Osteocyte (in vitro differentiated cells): ENCODE measurements around the gene NTN3. TPM values are rescaled to one million over a fixed set of nuclear protein-coding genes. Genes with fewer than 3 reads are reported as not detected.
A peak's percentile ranks its signal among the peaks of the same experiment; 100 is the strongest.

ENCODE experiments used
- DNase-seq: peaks from one replicate; pipeline ENCODE4 v3.0.0; 2021; ENCODE audit warnings: mixed read lengths; ENCODE audit not compliant: unreplicated experiment; ENCODE audit errors: extremely low spot score
- H3K27ac Mint-ChIP-seq: one replicate; pipeline ENCODE4 v1.8.0; 2021; ENCODE audit warnings: mild to moderate bottlenecking, mixed read lengths; ENCODE audit not compliant: unreplicated experiment
- H3K27me3 Mint-ChIP-seq: one replicate; pipeline ENCODE4 v1.8.0; 2021; ENCODE audit warnings: mixed read lengths; ENCODE audit not compliant: unreplicated experiment
- H3K36me3 Mint-ChIP-seq: one replicate; pipeline ENCODE4 v1.8.0; 2021; ENCODE audit warnings: mixed read lengths; ENCODE audit not compliant: unreplicated experiment
- H3K4me1 Mint-ChIP-seq: one replicate; pipeline ENCODE4 v1.8.0; 2021; ENCODE audit warnings: mixed read lengths; ENCODE audit not compliant: unreplicated experiment
- H3K4me3 Mint-ChIP-seq: one replicate; pipeline ENCODE4 v1.8.0; 2021; ENCODE audit warnings: mild to moderate bottlenecking, moderate library complexity, mixed read lengths; ENCODE audit not compliant: unreplicated experiment
- H3K9me3 Mint-ChIP-seq: one replicate; pipeline ENCODE4 v1.8.0; 2021; ENCODE audit warnings: mixed read lengths; ENCODE audit not compliant: unreplicated experiment
- total RNA-seq: library from RNA; stranded (reverse); gene quantifications from 2 replicates; pipeline ENCODE4 v1.2.1, GENCODE V29; 2021
- TF ChIP-seq, protein P1 (sequence below): fragments of 200-600 bp; sonication (generic); IDR thresholded peaks from 2 replicates; pipeline ENCODE4 v1.5.0; 2021; ENCODE audit warnings: antibody characterized with exemption, mild to moderate bottlenecking, moderate library complexity

Gene NTN3
- total RNA-seq, 1 donor from 2014 or later, result 1.4 TPM

DNA sequence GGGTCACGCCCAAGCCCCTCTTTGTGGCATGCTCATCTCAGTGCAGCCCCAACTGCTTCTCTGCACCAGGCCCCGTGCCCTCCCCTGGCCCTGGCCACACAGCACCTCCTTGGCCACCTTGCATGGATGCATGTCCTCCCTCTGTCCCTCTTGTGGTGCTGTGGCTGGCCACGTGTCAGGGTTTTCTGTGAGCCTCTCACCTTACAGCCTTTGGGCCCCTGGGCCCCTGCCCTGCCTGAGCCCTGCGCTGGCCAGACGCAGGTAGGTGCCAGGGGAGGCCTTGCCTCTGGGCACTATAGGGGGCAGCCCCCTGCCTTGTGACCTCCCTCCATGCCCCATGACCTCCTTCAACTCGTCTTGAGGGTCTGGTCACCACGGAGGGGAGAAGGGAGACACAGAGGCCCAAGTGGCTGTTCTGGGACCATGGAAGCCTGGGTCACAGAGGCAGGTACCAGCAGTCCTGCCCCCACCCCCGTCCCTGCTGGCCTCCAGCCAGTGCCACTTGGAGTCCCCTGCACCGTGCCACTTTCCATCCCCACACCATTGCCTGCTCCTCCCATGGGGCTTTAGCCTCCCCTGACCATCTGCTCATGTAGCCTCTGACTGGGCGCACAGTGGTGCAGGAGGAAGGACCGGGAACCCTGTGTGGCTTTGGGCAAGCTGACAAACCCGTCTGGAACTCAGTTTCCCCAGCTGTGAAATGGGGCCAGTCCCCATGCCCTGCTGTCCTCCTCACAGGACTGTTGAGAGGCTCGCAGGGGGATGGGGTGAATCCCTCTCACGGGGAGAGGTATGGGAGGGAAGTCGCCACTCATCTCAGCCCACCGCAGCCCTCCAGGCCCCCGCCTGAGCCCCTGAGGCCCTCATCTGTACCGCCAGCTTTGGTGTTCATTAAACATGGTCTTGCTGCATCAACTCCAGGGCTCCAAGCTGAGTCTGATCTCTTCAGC, 31.1 kb downstream of the NTN3 start:
- H3K36me3 Mint-ChIP-seq, result peaks cover 5% of the 10 kb centered on the region
- peak overlapping the region; percentile 27 for H3K27ac Mint-ChIP-seq
- peaks cover 18% of the 10 kb centered on the region for H3K4me1 Mint-ChIP-seq
- no peak overlapping the region for H3K4me3 Mint-ChIP-seq
- H3K27me3 Mint-ChIP-seq, result no peaks in the 10 kb centered on the region
- DNase-seq, result no peak
- TF ChIP-seq, protein P1, sequence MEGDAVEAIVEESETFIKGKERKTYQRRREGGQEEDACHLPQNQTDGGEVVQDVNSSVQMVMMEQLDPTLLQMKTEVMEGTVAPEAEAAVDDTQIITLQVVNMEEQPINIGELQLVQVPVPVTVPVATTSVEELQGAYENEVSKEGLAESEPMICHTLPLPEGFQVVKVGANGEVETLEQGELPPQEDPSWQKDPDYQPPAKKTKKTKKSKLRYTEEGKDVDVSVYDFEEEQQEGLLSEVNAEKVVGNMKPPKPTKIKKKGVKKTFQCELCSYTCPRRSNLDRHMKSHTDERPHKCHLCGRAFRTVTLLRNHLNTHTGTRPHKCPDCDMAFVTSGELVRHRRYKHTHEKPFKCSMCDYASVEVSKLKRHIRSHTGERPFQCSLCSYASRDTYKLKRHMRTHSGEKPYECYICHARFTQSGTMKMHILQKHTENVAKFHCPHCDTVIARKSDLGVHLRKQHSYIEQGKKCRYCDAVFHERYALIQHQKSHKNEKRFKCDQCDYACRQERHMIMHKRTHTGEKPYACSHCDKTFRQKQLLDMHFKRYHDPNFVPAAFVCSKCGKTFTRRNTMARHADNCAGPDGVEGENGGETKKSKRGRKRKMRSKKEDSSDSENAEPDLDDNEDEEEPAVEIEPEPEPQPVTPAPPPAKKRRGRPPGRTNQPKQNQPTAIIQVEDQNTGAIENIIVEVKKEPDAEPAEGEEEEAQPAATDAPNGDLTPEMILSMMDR, result no peak
- no peaks in the 10 kb centered on the region for H3K9me3 Mint-ChIP-seq

DNA sequence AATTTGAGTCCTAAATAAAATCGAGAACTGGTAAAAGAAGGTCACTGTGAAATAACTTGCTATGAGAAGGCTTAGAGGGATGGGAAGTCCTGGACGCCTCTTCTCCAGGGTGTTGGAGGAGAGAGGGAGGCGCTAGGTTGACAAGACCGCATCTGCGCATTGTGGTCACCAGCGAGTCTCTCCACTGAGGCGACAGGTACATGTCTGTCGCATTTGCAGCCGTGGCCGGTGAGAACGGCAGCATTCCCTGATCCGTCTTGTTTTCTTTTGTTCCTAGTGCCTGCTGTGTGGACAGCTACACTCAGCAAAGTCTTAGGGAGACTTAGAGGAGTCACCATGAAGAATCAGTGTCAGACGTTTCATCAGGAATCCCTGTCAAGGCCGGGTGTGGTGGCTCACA, 34.6 kb downstream of the NTN3 start:
- no peaks in the 10 kb centered on the region for H3K36me3 Mint-ChIP-seq
- peaks cover 13% of the 10 kb centered on the region for H3K4me1 Mint-ChIP-seq
- TF ChIP-seq, protein P1, result no peak
- H3K27ac Mint-ChIP-seq, result no peak overlapping the region
- no peak overlapping the region for H3K4me3 Mint-ChIP-seq
- no peaks in the 10 kb centered on the region for H3K9me3 Mint-ChIP-seq
- no peaks in the 10 kb centered on the region for H3K27me3 Mint-ChIP-seq
- no peak for DNase-seq

DNA sequence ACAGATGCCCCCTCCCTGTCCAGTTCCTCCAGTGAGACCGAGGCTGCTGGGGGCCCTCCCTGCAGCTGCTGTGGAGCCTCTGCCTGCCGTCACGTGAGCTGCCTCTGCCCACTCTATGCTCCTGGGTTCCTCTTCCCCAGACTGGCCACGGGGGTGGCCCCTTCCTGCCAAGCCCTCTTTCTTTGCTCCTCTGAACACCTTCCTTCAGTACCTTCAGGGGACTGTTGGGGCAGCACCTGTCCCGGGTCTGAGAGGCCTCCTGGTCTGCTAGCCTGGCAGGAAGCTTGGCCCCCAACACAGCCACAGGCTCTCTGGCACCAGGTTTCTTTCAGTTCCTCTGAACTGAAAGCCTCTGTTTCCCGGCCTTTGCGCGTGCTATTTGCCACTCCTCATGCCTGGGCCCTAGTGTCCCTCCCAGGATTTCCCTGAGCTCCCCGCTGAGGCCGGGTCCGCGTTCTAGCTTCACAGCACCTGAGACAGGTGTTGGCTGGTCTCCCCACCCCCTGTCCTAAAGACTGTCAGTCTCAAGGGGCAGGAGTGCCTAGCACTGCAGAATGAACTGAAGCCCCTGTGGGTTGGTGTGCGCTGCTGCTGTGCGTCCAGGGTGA, 36.1 kb downstream of the NTN3 start:
- H3K4me1 Mint-ChIP-seq, result peaks cover 8% of the 10 kb centered on the region
- TF ChIP-seq, protein P1, result no peak
- no peaks in the 10 kb centered on the region for H3K27me3 Mint-ChIP-seq
- no peak for DNase-seq
- H3K9me3 Mint-ChIP-seq, result no peaks in the 10 kb centered on the region
- H3K27ac Mint-ChIP-seq, result no peak overlapping the region
- no peaks in the 10 kb centered on the region for H3K36me3 Mint-ChIP-seq
- no peak overlapping the region for H3K4me3 Mint-ChIP-seq

DNA sequence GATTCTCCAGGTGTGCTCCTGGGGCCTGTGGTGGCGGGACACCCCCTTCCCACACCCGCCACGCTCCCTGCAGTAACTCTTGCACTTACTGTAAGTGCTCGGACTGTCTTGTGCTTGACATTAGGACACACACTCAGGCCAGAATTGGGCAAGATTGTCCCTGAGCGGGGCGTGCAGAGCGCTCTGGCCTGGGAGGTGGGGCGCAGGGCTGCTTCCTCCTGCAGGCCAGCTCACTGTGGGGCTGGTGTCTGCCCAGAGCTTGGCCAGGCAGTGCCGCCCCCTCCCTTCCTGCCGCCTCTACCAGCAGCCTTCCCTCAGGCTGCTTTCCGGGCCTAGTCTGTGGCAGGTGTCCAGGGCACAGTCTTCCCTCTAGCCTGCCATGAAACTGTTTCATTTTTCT, 36.6 kb downstream of the NTN3 start:
- H3K27ac Mint-ChIP-seq, result no peak overlapping the region
- DNase-seq, result no peak
- H3K4me3 Mint-ChIP-seq, result no peak overlapping the region
- no peaks in the 10 kb centered on the region for H3K36me3 Mint-ChIP-seq
- H3K4me1 Mint-ChIP-seq, result peaks cover 4% of the 10 kb centered on the region
- TF ChIP-seq, protein P1, result no peak
- H3K27me3 Mint-ChIP-seq, result no peaks in the 10 kb centered on the region
- no peaks in the 10 kb centered on the region for H3K9me3 Mint-ChIP-seq

DNA sequence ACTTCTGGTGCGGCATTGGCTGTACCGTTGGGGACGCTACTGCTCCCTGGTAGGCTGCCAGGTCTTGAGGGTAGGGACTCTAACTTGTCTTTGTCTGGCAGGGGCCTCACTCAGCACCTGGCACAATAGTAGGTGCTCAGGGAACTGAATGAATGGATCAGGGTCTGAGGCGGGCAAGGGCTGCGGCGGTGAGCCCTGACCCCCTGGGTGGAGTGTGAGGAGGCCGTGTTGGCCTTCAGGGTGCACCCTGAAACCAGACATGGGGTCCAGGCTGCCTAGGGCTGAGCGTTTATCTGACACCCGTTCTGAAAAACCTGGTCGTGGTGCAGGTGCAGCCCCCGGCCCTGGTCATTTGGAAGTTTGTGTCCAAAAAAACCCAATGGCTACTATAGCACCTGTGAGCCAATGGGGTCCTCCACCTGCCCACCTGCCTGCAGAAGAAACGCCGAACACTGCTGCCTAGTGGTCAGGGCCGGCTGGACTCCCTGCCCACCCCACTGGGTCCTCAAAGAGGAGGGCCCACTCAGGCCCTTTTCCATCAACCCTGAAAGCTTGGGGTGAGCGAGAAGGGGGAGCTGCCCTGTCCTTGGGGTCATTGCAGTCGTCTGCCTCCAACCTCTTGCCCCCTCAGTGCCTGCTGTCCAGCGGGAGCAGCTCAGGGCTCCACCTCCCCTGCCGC, 37.8 kb downstream of the NTN3 start:
- Mint-ChIP-seq H3K27me3 (no peaks in the 10 kb centered on the region), H3K27ac (no peak overlapping the region), H3K36me3 (no peaks in the 10 kb centered on the region), H3K4me3 (no peak overlapping the region), H3K4me1 (peaks cover 8% of the 10 kb centered on the region), H3K9me3 (no peaks in the 10 kb centered on the region)
- TF ChIP-seq, protein P1, result no peak
- no peak for DNase-seq
